ENCODE data around the gene CES1. TPM values are rescaled to one million over a fixed set of nuclear protein-coding genes. Genes with fewer than 3 reads are reported as not detected.
"Not testable (repeated sequence)": the region's sequence is repeated elsewhere in the genome, so short reads cannot be mapped to it uniquely, and the experiment has no call there.

CES1 gene
- total RNA-seq = not detected in 2 replicates

- no peaks in the 10 kb centered on the region for H3K36me3 Mint-ChIP-seq (ENCODE audit: low read depth)
These were observed at the start of gene CES1 for GRCh38 chr16:55832773-55833691. Gene CES1 (minus strand): TSS chr16:55833096. CDS start chr16:55833055, 41 bp downstream.

DNA sequence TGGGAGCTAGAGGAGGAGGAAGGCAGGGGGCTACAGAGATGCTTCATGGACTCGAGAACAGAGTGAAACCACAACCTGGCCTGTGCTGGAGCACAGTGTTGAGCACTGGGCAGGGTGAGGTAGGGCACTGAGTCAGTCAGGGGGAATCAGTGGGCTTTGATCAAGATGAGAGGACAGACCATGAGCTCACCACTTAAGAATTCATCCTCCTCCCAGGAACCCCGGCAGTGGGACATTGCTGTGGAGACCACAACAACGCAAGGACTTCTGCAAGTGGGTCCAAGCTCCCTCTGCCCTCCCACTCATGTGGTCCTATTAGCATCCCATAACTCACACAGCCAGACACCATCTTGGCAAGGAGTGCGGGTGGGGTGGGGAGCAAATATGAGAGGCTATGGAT lies 44.0 kb upstream of the CES1 start:
- no peak for DNase-seq
- H3K9me3 Mint-ChIP-seq = no peaks in the 10 kb centered on the region
- H3K4me1 Mint-ChIP-seq = no peaks in the 10 kb centered on the region
- intact Hi-C loops (cut with micrococcal nuclease) = no loop called here
- H3K4me3 Mint-ChIP-seq = no peak overlapping the region
- no peaks in the 10 kb centered on the region for H3K27me3 Mint-ChIP-seq
- H3K36me3 Mint-ChIP-seq (ENCODE audit: low read depth) = no peaks in the 10 kb centered on the region
- H3K27ac Mint-ChIP-seq = no peak overlapping the region

More at GRCh38 chr16:55832773-55833691, at the start of gene CES1:
- Mint-ChIP-seq H3K27ac (no peak within 1 kb of the TSS), H3K27me3 (no peaks in the 10 kb centered on the region), H3K9me3 (no peaks in the 10 kb centered on the region), H3K4me1 (no peaks in the 10 kb centered on the region), H3K4me3 (no peak within 1 kb of the TSS)
- DNase-seq = no peak
- intact Hi-C loops (cut with micrococcal nuclease) = no loop called here

- H3K4me1 Mint-ChIP-seq = no peaks in the 10 kb centered on the region
- no peak within 1 kb of the TSS for H3K4me3 Mint-ChIP-seq
- no peaks in the 10 kb centered on the region for H3K9me3 Mint-ChIP-seq
- H3K36me3 Mint-ChIP-seq (ENCODE audit: low read depth) = no peaks in the 10 kb centered on the region
- no peak within 1 kb of the TSS for H3K27ac Mint-ChIP-seq
- no peaks in the 10 kb centered on the region for H3K27me3 Mint-ChIP-seq
- no peak for DNase-seq
- intact Hi-C loops (cut with micrococcal nuclease) = no loop called here
These were observed 42.4 kb upstream of the CES1 start, which contains the start of gene CES5A for GRCh38 chr16:55875273-55875672. Gene CES5A (minus strand): TSS chr16:55875373. CDS start chr16:55875221, 152 bp downstream.

DNA sequence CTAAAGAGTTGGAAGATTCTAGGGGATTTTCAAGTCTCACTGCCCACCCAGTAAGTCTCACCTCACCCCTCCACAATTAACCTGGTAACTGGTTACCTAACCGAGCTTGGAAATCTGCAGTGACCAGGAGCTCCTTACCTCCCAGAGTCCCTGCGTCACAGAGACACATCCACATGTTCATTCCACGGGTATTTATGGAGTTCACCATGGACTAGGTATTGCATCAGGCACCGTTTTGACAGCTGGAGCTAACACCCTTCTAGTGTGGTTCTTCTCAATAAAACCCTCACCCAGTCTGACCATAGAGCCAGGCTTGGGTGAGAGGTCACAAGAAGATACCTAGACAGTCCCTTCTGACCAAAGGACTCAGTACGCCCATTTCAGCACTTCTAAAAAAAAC lies 40.2 kb upstream of the CES1 start:
- Mint-ChIP-seq H3K27ac (no peak overlapping the region), H3K36me3 (ENCODE audit: low read depth) (no peaks in the 10 kb centered on the region), H3K4me1 (no peaks in the 10 kb centered on the region), H3K4me3 (no peak overlapping the region), H3K27me3 (no peaks in the 10 kb centered on the region), H3K9me3 (no peaks in the 10 kb centered on the region)
- no peak for DNase-seq
- intact Hi-C loops (cut with micrococcal nuclease) = no loop called here

DNA sequence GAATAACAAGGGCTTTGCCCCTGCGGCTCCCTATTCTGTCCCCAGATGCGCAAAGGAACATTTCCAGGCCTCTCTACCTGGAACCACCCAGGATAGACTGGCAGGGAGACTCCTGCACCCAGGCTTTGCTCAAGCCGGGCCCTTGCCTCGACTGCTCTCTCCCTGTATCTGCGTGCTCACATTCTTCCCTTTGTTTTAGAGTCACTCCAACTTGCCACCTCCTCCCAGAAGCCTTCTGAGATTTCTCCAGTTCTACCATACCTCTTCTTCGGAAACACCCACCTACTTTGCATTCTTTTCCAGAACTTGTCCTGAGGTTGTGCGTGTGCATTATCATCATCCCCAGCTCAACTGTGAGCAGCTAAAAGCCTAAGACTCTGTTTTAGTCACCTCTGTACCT lies 39.2 kb upstream of the CES1 start:
- Mint-ChIP-seq H3K36me3 (ENCODE audit: low read depth) (no peaks in the 10 kb centered on the region), H3K9me3 (no peaks in the 10 kb centered on the region), H3K27ac (no peak overlapping the region), H3K4me1 (no peaks in the 10 kb centered on the region), H3K27me3 (no peaks in the 10 kb centered on the region), H3K4me3 (no peak overlapping the region)
- no peak for DNase-seq
- intact Hi-C loops (cut with micrococcal nuclease) = no loop called here

DNA sequence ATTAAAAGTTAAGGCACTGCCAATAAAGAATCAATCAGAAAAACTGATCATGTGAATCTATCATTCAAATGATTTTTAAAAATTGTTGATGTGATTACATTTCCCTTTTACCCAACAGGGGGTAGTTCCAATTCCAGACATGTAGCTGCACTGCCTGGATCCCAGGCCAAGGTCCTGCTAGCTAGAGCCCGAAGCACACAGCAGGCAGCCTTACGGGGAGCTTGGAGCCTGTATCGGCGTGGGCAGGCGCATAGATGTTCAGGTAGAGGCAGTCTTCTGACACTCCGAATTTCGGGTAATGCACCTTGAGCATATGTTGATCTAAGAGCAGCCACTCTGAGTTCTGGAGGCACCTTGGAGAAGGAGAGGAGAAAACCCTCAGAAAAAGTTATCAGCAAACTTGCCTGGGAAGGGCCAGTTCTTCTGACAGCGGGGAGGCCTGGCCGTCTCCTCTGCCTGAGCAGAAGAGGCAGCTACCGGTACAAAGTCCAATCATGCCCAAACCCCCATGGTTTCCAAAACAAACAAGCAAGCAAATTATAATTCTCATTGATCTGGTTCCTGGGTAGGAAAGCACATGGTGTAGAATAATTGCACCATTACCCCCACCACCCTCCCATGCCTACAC lies 38.6 kb upstream of the CES1 start:
- no peak for DNase-seq
- H3K36me3 Mint-ChIP-seq (ENCODE audit: low read depth) = no peaks in the 10 kb centered on the region
- H3K4me1 Mint-ChIP-seq = no peaks in the 10 kb centered on the region
- intact Hi-C loops (cut with micrococcal nuclease) = no loop called here
- H3K27me3 Mint-ChIP-seq = no peaks in the 10 kb centered on the region
- no peaks in the 10 kb centered on the region for H3K9me3 Mint-ChIP-seq
- H3K27ac Mint-ChIP-seq = no peak overlapping the region
- H3K4me3 Mint-ChIP-seq = no peak overlapping the region

DNA sequence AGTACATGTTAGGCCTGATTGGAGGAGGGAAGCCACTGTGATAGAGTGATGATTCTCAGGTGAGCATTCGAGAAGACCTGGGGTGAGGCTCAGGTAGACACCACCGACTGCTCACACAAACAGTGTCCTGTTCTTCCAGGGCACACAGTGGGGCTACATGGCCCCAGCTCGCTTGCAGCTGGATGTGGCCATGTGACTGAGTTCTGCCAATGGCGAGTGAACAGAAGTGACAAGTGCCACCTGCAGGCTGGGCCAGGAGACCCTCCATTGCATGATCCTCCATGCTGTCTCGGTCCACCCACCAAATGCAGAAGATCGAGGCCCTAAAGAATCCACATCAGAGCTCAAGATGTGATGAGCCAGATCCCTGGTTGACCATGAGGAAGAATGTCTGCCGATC lies 36.1 kb upstream of the CES1 start:
- Mint-ChIP-seq H3K9me3 (no peaks in the 10 kb centered on the region), H3K27me3 (no peaks in the 10 kb centered on the region), H3K36me3 (ENCODE audit: low read depth) (no peaks in the 10 kb centered on the region), H3K4me1 (no peaks in the 10 kb centered on the region), H3K27ac (no peak overlapping the region), H3K4me3 (no peak overlapping the region)
- DNase-seq = no peak
- intact Hi-C loops (cut with micrococcal nuclease) = no loop called here

GRCh38 chr16:55868137-55868536 lies 35.2 kb upstream of the CES1 start:
- no peaks in the 10 kb centered on the region for H3K9me3 Mint-ChIP-seq
- no peaks in the 10 kb centered on the region for H3K27me3 Mint-ChIP-seq
- H3K27ac Mint-ChIP-seq = no peak overlapping the region
- H3K4me1 Mint-ChIP-seq = no peaks in the 10 kb centered on the region
- H3K36me3 Mint-ChIP-seq (ENCODE audit: low read depth) = no peaks in the 10 kb centered on the region
- DNase-seq = no peak
- intact Hi-C loops (cut with micrococcal nuclease) = no loop called here
- no peak overlapping the region for H3K4me3 Mint-ChIP-seq

DNA sequence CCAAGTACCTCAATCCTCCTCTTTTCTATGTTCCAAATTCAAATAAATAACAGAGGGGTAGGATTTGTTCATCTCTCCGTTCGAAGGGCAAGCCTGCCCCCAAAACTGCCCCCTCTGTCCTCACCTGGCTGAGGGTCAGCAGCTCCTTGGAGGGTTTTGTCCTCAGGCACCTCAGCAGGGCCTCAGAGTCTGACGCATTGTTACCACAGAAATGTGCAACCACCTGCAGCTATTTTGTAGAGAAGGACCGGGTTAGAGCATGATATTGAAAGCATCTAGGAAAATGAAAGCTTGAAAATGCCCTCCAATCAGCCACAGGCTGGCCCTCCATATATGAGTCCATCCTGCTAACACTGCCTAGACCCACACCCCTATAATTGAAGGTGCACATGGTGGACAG lies 28.4 kb upstream of the CES1 start:
- no peak overlapping the region for H3K4me3 Mint-ChIP-seq

GRCh38 chr16:55857650-55858049 lies 24.8 kb upstream of the CES1 start:
- H3K9me3 Mint-ChIP-seq; DNase-seq; H3K27ac Mint-ChIP-seq; H3K27me3 Mint-ChIP-seq; intact Hi-C loops (cut with micrococcal nuclease); H3K36me3 Mint-ChIP-seq (ENCODE audit: low read depth); H3K4me3 Mint-ChIP-seq; H3K4me1 Mint-ChIP-seq: not testable (repeated sequence)

More for the DNA sequence above, 28.4 kb upstream of the CES1 start:
- no peaks in the 10 kb centered on the region for H3K9me3 Mint-ChIP-seq
- H3K4me1 Mint-ChIP-seq = no peaks in the 10 kb centered on the region
- H3K27ac Mint-ChIP-seq = no peak overlapping the region
- intact Hi-C loops (cut with micrococcal nuclease) = no loop called here
- H3K36me3 Mint-ChIP-seq (ENCODE audit: low read depth) = no peaks in the 10 kb centered on the region
- no peak for DNase-seq
- H3K27me3 Mint-ChIP-seq = peaks cover 9% of the 10 kb centered on the region

- Mint-ChIP-seq H3K36me3 (ENCODE audit: low read depth) (no peaks in the 10 kb centered on the region), H3K4me3 (no peak overlapping the region), H3K27me3 (peaks cover 9% of the 10 kb centered on the region), H3K9me3 (no peaks in the 10 kb centered on the region), H3K4me1 (no peaks in the 10 kb centered on the region), H3K27ac (no peak overlapping the region)
- intact Hi-C loops (cut with micrococcal nuclease) = no loop called here
- no peak for DNase-seq
These were observed 24.1 kb upstream of the CES1 start for GRCh38 chr16:55856950-55857349.

DNA sequence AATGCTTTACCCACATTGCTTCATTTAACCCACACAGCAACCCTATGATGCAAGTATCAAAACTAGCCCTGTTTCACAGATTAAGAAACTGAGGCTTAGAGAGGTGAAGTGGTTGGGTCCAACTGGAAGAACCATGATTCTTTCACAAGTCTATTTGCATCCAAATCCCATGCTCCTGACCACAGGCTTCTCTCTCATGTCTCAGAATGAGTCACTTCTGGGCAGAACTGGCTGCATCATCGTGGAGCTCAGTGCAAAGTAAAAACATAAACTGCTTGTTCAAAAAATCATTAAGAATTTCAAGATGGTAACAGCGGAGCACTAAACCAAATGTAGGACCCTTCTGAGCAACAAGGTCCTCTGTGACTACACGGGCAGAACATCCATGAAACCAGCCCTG lies 20.2 kb upstream of the CES1 start:
- no peak overlapping the region for H3K4me3 Mint-ChIP-seq
- no peak overlapping the region for H3K27ac Mint-ChIP-seq
- no peaks in the 10 kb centered on the region for H3K4me1 Mint-ChIP-seq
- intact Hi-C loops (cut with micrococcal nuclease) = no loop called here
- H3K27me3 Mint-ChIP-seq = peaks cover 7% of the 10 kb centered on the region
- H3K36me3 Mint-ChIP-seq (ENCODE audit: low read depth) = no peaks in the 10 kb centered on the region
- no peaks in the 10 kb centered on the region for H3K9me3 Mint-ChIP-seq
- no peak for DNase-seq

- no peaks in the 10 kb centered on the region for H3K36me3 Mint-ChIP-seq (ENCODE audit: low read depth)
- no peak for DNase-seq
- no peak overlapping the region for H3K4me3 Mint-ChIP-seq
- H3K9me3 Mint-ChIP-seq = no peaks in the 10 kb centered on the region
- no peaks in the 10 kb centered on the region for H3K4me1 Mint-ChIP-seq
- H3K27me3 Mint-ChIP-seq = peaks cover 9% of the 10 kb centered on the region
- intact Hi-C loops (cut with micrococcal nuclease) = no loop called here
- H3K27ac Mint-ChIP-seq = no peak overlapping the region
These were observed 16.6 kb upstream of the CES1 start for GRCh38 chr16:55849536-55849935.

GRCh38 chr16:55846598-55847346 lies 13.9 kb upstream of the CES1 start:
- no peak for DNase-seq
- intact Hi-C loops (cut with micrococcal nuclease) = no loop called here
- H3K27ac Mint-ChIP-seq = no peak overlapping the region
- no peaks in the 10 kb centered on the region for H3K9me3 Mint-ChIP-seq
- no peak overlapping the region for H3K4me3 Mint-ChIP-seq
- no peaks in the 10 kb centered on the region for H3K4me1 Mint-ChIP-seq
- H3K36me3 Mint-ChIP-seq (ENCODE audit: low read depth) = no peaks in the 10 kb centered on the region
- peaks cover 9% of the 10 kb centered on the region for H3K27me3 Mint-ChIP-seq
